Activated naive CD8-positive, alpha-beta T cell treated with anti-CD3 and anti-CD28 coated beads for 36 hours (primary cell): Measurements from ENCODE around the gene PTPRE. TPM values are rescaled to one million over a fixed set of nuclear protein-coding genes. Genes with fewer than 3 reads are reported as not detected.

Source experiments
- DNase-seq: peaks from one replicate; pipeline ENCODE4 v3.0.0; 2021
- H3K27ac Mint-ChIP-seq: one replicate; pipeline ENCODE4 v1.8.0; 2022; ENCODE audit warnings: mild to moderate bottlenecking, moderate library complexity, mixed read lengths
- H3K27me3 Mint-ChIP-seq: one replicate; pipeline ENCODE4 v1.8.0; 2022; ENCODE audit warnings: mild to moderate bottlenecking, mixed read lengths
- H3K36me3 Mint-ChIP-seq: one replicate; pipeline ENCODE4 v1.8.0; 2021; ENCODE audit warnings: mild to moderate bottlenecking, mixed read lengths
- H3K4me1 Mint-ChIP-seq: one replicate; pipeline ENCODE4 v1.8.0; 2021; ENCODE audit warnings: mixed read lengths
- H3K4me3 Mint-ChIP-seq: one replicate; pipeline ENCODE4 v1.8.0; 2022; ENCODE audit warnings: mild to moderate bottlenecking, moderate library complexity, mixed read lengths
- H3K9me3 Mint-ChIP-seq: one replicate; pipeline ENCODE4 v1.8.0; 2022; ENCODE audit warnings: mixed read lengths
- total RNA-seq, 2 experiments: library from RNA; stranded (reverse); gene quantifications; one replicate each; pipeline ENCODE4 v1.2.3, GENCODE V29; 2021

PTPRE gene
- total RNA-seq, 2 experiments from 2014 or later = 21.9 to 26.7 TPM

GRCh38 chr10:127966875-127967274 is 60.0 kb downstream of the PTPRE start:
- no peak for DNase-seq
- H3K4me1 Mint-ChIP-seq = no peaks in the 10 kb centered on the region
- no peaks in the 10 kb centered on the region for H3K9me3 Mint-ChIP-seq
- H3K4me3 Mint-ChIP-seq = no peak overlapping the region
- no peak overlapping the region for H3K27ac Mint-ChIP-seq
- H3K27me3 Mint-ChIP-seq = no peaks in the 10 kb centered on the region
- H3K36me3 Mint-ChIP-seq = no peaks in the 10 kb centered on the region

- Mint-ChIP-seq H3K9me3 (no peaks in the 10 kb centered on the region), H3K27me3 (peaks cover 2% of the 10 kb centered on the region), H3K27ac (no peak overlapping the region), H3K4me1 (no peaks in the 10 kb centered on the region), H3K36me3 (no peaks in the 10 kb centered on the region), H3K4me3 (no peak overlapping the region)
- no peak for DNase-seq
These were observed 61.1 kb downstream of the PTPRE start for GRCh38 chr10:127968027-127968441.

- H3K27me3 Mint-ChIP-seq = peaks cover 8% of the 10 kb centered on the region
- H3K9me3 Mint-ChIP-seq = no peaks in the 10 kb centered on the region
- H3K27ac Mint-ChIP-seq = no peak overlapping the region
- no peaks in the 10 kb centered on the region for H3K4me1 Mint-ChIP-seq
- H3K36me3 Mint-ChIP-seq = no peaks in the 10 kb centered on the region
- H3K4me3 Mint-ChIP-seq = no peak overlapping the region
- no peak for DNase-seq
These were observed 61.8 kb downstream of the PTPRE start for GRCh38 chr10:127968659-127969058.

- peaks cover 34% of the 10 kb centered on the region for H3K27me3 Mint-ChIP-seq
- DNase-seq = no peak
- H3K4me3 Mint-ChIP-seq = no peak overlapping the region
- no peaks in the 10 kb centered on the region for H3K4me1 Mint-ChIP-seq
- no peaks in the 10 kb centered on the region for H3K36me3 Mint-ChIP-seq
- H3K9me3 Mint-ChIP-seq = no peaks in the 10 kb centered on the region
- no peak overlapping the region for H3K27ac Mint-ChIP-seq
These were observed 64.4 kb downstream of the PTPRE start for GRCh38 chr10:127971101-127971946.

- Mint-ChIP-seq H3K27me3 (peaks cover 36% of the 10 kb centered on the region), H3K9me3 (no peaks in the 10 kb centered on the region), H3K4me1 (no peaks in the 10 kb centered on the region), H3K36me3 (no peaks in the 10 kb centered on the region), H3K4me3 (no peak overlapping the region), H3K27ac (no peak overlapping the region)
- DNase-seq = no peak
These were observed 65.2 kb downstream of the PTPRE start for GRCh38 chr10:127971963-127972615.

GRCh38 chr10:127972751-127973357 is 66.0 kb downstream of the PTPRE start:
- Mint-ChIP-seq H3K27me3 (peaks cover 36% of the 10 kb centered on the region), H3K4me3 (no peak overlapping the region), H3K9me3 (no peaks in the 10 kb centered on the region), H3K27ac (no peak overlapping the region), H3K4me1 (no peaks in the 10 kb centered on the region), H3K36me3 (no peaks in the 10 kb centered on the region)
- DNase-seq = no peak

GRCh38 chr10:127973791-127974311 is 66.9 kb downstream of the PTPRE start:
- Mint-ChIP-seq H3K36me3 (no peaks in the 10 kb centered on the region), H3K27ac (no peak overlapping the region), H3K4me3 (no peak overlapping the region), H3K4me1 (no peaks in the 10 kb centered on the region), H3K27me3 (peaks cover 36% of the 10 kb centered on the region), H3K9me3 (no peaks in the 10 kb centered on the region)
- DNase-seq = no peak

GRCh38 chr10:127974911-127975310 is 68.0 kb downstream of the PTPRE start:
- peaks cover 36% of the 10 kb centered on the region for H3K27me3 Mint-ChIP-seq
- H3K27ac Mint-ChIP-seq = no peak overlapping the region
- no peaks in the 10 kb centered on the region for H3K4me1 Mint-ChIP-seq
- no peak for DNase-seq
- no peak overlapping the region for H3K4me3 Mint-ChIP-seq
- H3K9me3 Mint-ChIP-seq = peaks cover 2% of the 10 kb centered on the region
- H3K36me3 Mint-ChIP-seq = no peaks in the 10 kb centered on the region

- H3K4me1 Mint-ChIP-seq = no peaks in the 10 kb centered on the region
- no peak for DNase-seq
- peaks cover 6% of the 10 kb centered on the region for H3K9me3 Mint-ChIP-seq
- no peak overlapping the region for H3K4me3 Mint-ChIP-seq
- peaks cover 36% of the 10 kb centered on the region for H3K27me3 Mint-ChIP-seq
- no peaks in the 10 kb centered on the region for H3K36me3 Mint-ChIP-seq
- H3K27ac Mint-ChIP-seq = no peak overlapping the region
These were observed 69.4 kb downstream of the PTPRE start for GRCh38 chr10:127976286-127976685.

GRCh38 chr10:127976701-127977356 is 69.9 kb downstream of the PTPRE start:
- H3K4me1 Mint-ChIP-seq = no peaks in the 10 kb centered on the region
- DNase-seq = no peak
- no peaks in the 10 kb centered on the region for H3K36me3 Mint-ChIP-seq
- H3K27ac Mint-ChIP-seq = no peak overlapping the region
- peaks cover 6% of the 10 kb centered on the region for H3K9me3 Mint-ChIP-seq
- H3K27me3 Mint-ChIP-seq = peaks cover 36% of the 10 kb centered on the region
- H3K4me3 Mint-ChIP-seq = no peak overlapping the region

- Mint-ChIP-seq H3K27me3 (peaks cover 36% of the 10 kb centered on the region), H3K27ac (no peak overlapping the region), H3K4me3 (no peak overlapping the region), H3K36me3 (no peaks in the 10 kb centered on the region), H3K4me1 (no peaks in the 10 kb centered on the region), H3K9me3 (peaks cover 6% of the 10 kb centered on the region)
- DNase-seq = no peak
These were observed 70.6 kb downstream of the PTPRE start for GRCh38 chr10:127977357-127978009.

GRCh38 chr10:127978481-127978880 is 71.6 kb downstream of the PTPRE start:
- Mint-ChIP-seq H3K9me3 (peaks cover 6% of the 10 kb centered on the region), H3K27ac (no peak overlapping the region), H3K4me3 (no peak overlapping the region), H3K4me1 (no peaks in the 10 kb centered on the region), H3K36me3 (no peaks in the 10 kb centered on the region), H3K27me3 (peaks cover 36% of the 10 kb centered on the region)
- no peak for DNase-seq

GRCh38 chr10:127979045-127979444 is 72.1 kb downstream of the PTPRE start:
- Mint-ChIP-seq H3K4me1 (no peaks in the 10 kb centered on the region), H3K36me3 (no peaks in the 10 kb centered on the region), H3K9me3 (peaks cover 6% of the 10 kb centered on the region), H3K27me3 (peaks cover 33% of the 10 kb centered on the region), H3K27ac (no peak overlapping the region), H3K4me3 (no peak overlapping the region)
- DNase-seq = no peak

GRCh38 chr10:127979566-127979965 is 72.7 kb downstream of the PTPRE start:
- no peak overlapping the region for H3K4me3 Mint-ChIP-seq
- peaks cover 28% of the 10 kb centered on the region for H3K27me3 Mint-ChIP-seq
- H3K27ac Mint-ChIP-seq = no peak overlapping the region
- H3K9me3 Mint-ChIP-seq = peaks cover 6% of the 10 kb centered on the region
- H3K36me3 Mint-ChIP-seq = no peaks in the 10 kb centered on the region
- DNase-seq = no peak
- H3K4me1 Mint-ChIP-seq = no peaks in the 10 kb centered on the region
